Glutamatergic neuron (in vitro differentiated cells): ENCODE results near the gene HDGFL2. TPM values are rescaled to one million over a fixed set of nuclear protein-coding genes. Genes with fewer than 3 reads are reported as not detected.
"Not testable (repeated sequence)": the region's sequence is repeated elsewhere in the genome, so short reads cannot be mapped to it uniquely, and the experiment has no call there.

Experiments used
- DNase-seq: peaks from one replicate; pipeline ENCODE4 v3.0.0; 2022
- H3K27ac Mint-ChIP-seq: one replicate; pipeline ENCODE4 v1.8.0; 2020; ENCODE audit warnings: mild to moderate bottlenecking, mixed read lengths, inconsistent platforms; ENCODE audit not compliant: unreplicated experiment
- H3K27me3 Mint-ChIP-seq: one replicate; pipeline ENCODE4 v1.8.0; 2020; ENCODE audit warnings: mild to moderate bottlenecking, moderate library complexity, mixed read lengths, inconsistent platforms; ENCODE audit not compliant: unreplicated experiment
- H3K36me3 Mint-ChIP-seq: one replicate; pipeline ENCODE4 v1.8.0; 2020; ENCODE audit warnings: mild to moderate bottlenecking, mixed read lengths, inconsistent platforms; ENCODE audit not compliant: unreplicated experiment
- H3K4me1 Mint-ChIP-seq: one replicate; pipeline ENCODE4 v1.8.0; 2020; ENCODE audit warnings: mild to moderate bottlenecking, low read depth, mixed read lengths, inconsistent platforms; ENCODE audit not compliant: unreplicated experiment
- H3K4me3 Mint-ChIP-seq: one replicate; pipeline ENCODE4 v1.8.0; 2020; ENCODE audit warnings: mild to moderate bottlenecking, mixed read lengths, inconsistent platforms; ENCODE audit not compliant: unreplicated experiment
- H3K9me3 Mint-ChIP-seq: one replicate; pipeline ENCODE4 v1.8.0; 2020; ENCODE audit warnings: mild to moderate bottlenecking, moderate library complexity, mixed read lengths, inconsistent platforms; ENCODE audit not compliant: unreplicated experiment
- total RNA-seq: library from RNA; stranded (reverse); fragmentation: NEBNext Ultra II Directional; extraction: Animal tissue kit (Norgen Biotek cat#: 25700); gene quantifications from one replicate; pipeline ENCODE4 v1.2.1, GENCODE V29; 2021; ENCODE audit not compliant: unreplicated experiment
- TF ChIP-seq, protein P1 (sequence below): fragments of 200-600 bp; sonication (generic); IDR thresholded peaks from one replicate; pipeline ENCODE4 v1.5.0; 2021; ENCODE audit not compliant: partially characterized antibody, unreplicated experiment

HDGFL2 gene
- total RNA-seq, 1 donor from 2014 or later = 118 TPM

- H3K4me1 Mint-ChIP-seq = no peaks in the 10 kb centered on the region
- peaks cover 10% of the 10 kb centered on the region for H3K27me3 Mint-ChIP-seq
- H3K9me3 Mint-ChIP-seq = peaks cover 4% of the 10 kb centered on the region
- H3K27ac Mint-ChIP-seq = no peak overlapping the region
- H3K4me3 Mint-ChIP-seq = no peak overlapping the region
- DNase-seq = no peak
- H3K36me3 Mint-ChIP-seq = peaks cover 11% of the 10 kb centered on the region
- TF ChIP-seq, protein P1, sequence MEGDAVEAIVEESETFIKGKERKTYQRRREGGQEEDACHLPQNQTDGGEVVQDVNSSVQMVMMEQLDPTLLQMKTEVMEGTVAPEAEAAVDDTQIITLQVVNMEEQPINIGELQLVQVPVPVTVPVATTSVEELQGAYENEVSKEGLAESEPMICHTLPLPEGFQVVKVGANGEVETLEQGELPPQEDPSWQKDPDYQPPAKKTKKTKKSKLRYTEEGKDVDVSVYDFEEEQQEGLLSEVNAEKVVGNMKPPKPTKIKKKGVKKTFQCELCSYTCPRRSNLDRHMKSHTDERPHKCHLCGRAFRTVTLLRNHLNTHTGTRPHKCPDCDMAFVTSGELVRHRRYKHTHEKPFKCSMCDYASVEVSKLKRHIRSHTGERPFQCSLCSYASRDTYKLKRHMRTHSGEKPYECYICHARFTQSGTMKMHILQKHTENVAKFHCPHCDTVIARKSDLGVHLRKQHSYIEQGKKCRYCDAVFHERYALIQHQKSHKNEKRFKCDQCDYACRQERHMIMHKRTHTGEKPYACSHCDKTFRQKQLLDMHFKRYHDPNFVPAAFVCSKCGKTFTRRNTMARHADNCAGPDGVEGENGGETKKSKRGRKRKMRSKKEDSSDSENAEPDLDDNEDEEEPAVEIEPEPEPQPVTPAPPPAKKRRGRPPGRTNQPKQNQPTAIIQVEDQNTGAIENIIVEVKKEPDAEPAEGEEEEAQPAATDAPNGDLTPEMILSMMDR = no peak
Observed at GRCh38 chr19:4541114-4541805, 69.2 kb downstream of the HDGFL2 start.

GRCh38 chr19:4541806-4542145, 69.7 kb downstream of the HDGFL2 start:
- H3K4me3 Mint-ChIP-seq, H3K9me3 Mint-ChIP-seq, H3K4me1 Mint-ChIP-seq, DNase-seq, H3K27ac Mint-ChIP-seq: not testable (repeated sequence)
- peaks cover 11% of the 10 kb centered on the region for H3K36me3 Mint-ChIP-seq
- H3K27me3 Mint-ChIP-seq = peaks cover 10% of the 10 kb centered on the region

DNA sequence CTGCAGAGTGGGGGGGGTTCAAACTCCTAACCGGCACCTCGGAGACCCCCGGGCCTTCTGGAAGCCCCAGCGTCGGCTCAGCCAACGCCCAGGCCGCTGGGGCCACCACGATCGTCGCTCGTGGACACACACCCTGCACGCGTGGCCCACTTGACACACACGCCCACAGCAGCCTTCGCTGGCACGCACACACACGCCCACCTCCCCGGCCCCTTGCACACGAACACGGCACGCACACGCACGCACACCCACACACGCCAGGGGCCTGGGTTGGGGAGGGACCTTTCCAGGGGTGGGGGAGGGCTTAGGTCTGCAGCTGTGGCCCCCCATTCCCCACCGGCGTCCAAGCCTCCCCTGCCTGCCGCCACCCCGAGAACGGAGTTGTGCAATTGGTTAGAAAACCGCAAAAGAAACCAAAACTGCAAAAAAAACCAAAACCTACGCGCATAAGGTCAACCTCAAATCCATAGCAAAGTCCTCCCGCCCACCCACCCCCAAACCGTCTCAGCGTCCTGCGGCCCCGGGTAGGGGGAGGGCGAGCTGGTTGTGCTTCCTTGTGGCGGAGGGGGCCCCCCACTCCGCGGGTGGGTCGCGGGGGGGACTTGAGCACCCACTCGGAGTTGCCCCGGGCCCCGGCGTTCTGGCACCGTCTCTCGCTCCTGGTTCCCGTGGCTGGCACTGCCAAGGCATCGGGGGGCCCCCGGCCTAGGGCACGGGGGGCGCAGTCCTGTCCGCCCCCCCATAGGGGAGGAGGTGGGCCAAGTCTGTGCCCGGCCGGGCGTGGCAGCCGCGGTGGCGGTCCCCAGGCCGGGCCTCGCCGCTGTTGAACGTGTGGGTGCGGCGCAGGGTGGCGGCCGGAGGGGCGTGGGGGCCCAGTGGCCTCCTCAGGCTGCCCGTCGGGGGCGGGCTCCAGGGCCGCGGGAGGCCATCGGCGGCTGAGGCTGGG, 71.1 kb downstream of the HDGFL2 start:
- peaks cover 11% of the 10 kb centered on the region for H3K36me3 Mint-ChIP-seq
- H3K9me3 Mint-ChIP-seq = peaks cover 4% of the 10 kb centered on the region
- H3K4me3 Mint-ChIP-seq = no peak overlapping the region
- H3K4me1 Mint-ChIP-seq = no peaks in the 10 kb centered on the region
- no peak for DNase-seq
- peaks cover 15% of the 10 kb centered on the region for H3K27me3 Mint-ChIP-seq
- TF ChIP-seq, protein P1 = no peak
- no peak overlapping the region for H3K27ac Mint-ChIP-seq

DNA sequence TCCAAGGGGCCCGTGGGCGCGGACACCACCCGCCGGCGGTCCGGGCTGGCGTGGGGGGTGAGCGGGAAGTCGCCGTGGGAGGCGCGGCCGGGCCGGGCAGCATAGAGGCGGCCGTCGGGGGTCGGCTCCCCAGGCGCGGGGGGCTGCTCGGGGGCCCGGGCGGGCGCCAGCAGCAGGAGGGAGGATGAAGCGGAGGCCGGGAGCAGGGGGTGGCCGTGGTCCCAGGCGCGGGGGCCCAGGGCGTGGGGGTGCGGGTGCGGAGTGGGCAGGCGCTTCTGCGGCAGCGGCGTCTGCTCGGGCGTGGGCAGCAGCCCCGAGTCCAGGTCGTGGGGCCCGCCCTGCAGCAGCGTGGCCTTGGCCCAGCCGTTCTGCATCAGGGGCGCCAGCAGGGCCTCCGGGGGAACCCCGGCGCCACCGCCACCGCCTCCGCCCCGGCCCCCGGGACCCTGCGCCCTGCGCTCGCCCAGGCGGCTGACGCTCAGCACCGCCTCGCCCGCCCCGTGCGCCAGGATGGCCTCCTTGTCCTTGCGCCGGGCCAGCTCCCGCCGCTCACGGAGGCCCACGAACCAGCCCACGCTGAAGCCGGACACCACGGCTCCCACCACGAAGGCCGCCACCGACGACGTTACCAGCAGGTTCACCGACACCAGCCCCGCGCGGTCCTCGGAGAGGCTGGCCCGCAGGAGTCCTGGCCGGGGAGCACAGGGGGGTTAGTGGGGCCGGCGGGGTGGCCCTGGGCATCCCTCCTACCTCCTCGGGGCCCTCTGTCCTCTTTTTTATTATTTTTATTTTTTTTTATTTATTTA, 71.9 kb downstream of the HDGFL2 start:
- DNase-seq = no peak
- Mint-ChIP-seq H3K4me1 (no peaks in the 10 kb centered on the region), H3K36me3 (peaks cover 9% of the 10 kb centered on the region)

More for the DNA sequence above, 71.9 kb downstream of the HDGFL2 start:
- Mint-ChIP-seq H3K27ac (no peak overlapping the region), H3K9me3 (peaks cover 6% of the 10 kb centered on the region), H3K27me3 (peaks cover 13% of the 10 kb centered on the region), H3K4me3 (no peak overlapping the region)
- TF ChIP-seq, protein P1 = no peak
